GM12874 (cell line): ENCODE measurements around the gene MORF4L1.

ENCODE experiments used
- TF ChIP-seq, protein P1 (sequence below): IDR thresholded peaks from 2 replicates; pipeline ENCODE4 v1.5.1; 2011; ENCODE audit warnings: low read depth, mild to moderate bottlenecking, control low read depth, low read length, moderate library complexity; ENCODE audit not compliant: insufficient read depth

MORF4L1 gene

DNA sequence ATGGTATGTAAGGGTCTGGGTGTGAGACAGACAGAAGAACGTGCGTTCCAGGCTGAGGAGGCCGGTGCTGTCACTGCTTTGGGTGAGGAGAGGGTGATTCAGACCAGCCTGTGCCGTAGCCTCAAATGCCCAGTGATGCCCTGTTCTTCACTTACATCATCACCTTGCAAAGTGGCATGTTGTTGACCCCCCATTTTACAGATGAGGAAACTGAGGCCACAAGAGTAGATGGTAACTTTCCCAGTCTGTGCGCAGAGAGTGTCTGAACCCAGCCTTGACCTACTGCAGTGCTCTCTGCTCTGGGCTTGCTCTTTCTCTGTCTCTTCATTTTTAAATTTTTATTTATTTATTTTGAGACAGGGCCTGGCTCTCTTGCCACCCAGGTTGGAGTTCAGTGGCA, 73.8 kb downstream of the MORF4L1 start:
- TF ChIP-seq, protein P1, sequence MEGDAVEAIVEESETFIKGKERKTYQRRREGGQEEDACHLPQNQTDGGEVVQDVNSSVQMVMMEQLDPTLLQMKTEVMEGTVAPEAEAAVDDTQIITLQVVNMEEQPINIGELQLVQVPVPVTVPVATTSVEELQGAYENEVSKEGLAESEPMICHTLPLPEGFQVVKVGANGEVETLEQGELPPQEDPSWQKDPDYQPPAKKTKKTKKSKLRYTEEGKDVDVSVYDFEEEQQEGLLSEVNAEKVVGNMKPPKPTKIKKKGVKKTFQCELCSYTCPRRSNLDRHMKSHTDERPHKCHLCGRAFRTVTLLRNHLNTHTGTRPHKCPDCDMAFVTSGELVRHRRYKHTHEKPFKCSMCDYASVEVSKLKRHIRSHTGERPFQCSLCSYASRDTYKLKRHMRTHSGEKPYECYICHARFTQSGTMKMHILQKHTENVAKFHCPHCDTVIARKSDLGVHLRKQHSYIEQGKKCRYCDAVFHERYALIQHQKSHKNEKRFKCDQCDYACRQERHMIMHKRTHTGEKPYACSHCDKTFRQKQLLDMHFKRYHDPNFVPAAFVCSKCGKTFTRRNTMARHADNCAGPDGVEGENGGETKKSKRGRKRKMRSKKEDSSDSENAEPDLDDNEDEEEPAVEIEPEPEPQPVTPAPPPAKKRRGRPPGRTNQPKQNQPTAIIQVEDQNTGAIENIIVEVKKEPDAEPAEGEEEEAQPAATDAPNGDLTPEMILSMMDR: no peak

DNA sequence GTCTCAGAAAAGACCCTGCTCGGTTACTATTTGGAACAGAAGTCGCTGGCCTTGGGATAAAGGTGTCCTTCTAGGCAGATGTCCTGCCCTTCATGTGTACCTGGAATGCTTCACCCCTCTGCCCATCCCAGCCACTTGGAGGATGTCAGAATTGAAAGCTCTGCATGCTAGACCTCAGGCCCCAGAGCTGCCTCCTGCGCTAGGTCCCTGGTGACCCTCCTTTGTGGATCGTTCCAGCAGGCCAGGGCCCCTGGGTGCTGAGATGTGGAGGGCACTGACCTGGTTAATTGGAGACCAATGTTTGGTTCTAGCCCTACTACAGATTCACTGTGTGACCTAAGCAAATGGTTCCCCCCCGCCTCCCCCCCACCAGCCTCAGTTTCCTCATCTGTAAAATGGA, 74.8 kb downstream of the MORF4L1 start:
- TF ChIP-seq, protein P1: no peak
